ELR (cell line): ENCODE data around the gene LDHD.
A peak's percentile ranks its signal among the peaks of the same experiment; 100 is the strongest.
"Not testable (repeated sequence)": the region's sequence is repeated elsewhere in the genome, so short reads cannot be mapped to it uniquely, and the experiment has no call there.

ENCODE experiments used
- DNase-seq: peaks from one replicate; pipeline ENCODE4 v3.0.0-alpha.2; 2015; ENCODE audit warnings: low read depth

LDHD gene

DNA sequence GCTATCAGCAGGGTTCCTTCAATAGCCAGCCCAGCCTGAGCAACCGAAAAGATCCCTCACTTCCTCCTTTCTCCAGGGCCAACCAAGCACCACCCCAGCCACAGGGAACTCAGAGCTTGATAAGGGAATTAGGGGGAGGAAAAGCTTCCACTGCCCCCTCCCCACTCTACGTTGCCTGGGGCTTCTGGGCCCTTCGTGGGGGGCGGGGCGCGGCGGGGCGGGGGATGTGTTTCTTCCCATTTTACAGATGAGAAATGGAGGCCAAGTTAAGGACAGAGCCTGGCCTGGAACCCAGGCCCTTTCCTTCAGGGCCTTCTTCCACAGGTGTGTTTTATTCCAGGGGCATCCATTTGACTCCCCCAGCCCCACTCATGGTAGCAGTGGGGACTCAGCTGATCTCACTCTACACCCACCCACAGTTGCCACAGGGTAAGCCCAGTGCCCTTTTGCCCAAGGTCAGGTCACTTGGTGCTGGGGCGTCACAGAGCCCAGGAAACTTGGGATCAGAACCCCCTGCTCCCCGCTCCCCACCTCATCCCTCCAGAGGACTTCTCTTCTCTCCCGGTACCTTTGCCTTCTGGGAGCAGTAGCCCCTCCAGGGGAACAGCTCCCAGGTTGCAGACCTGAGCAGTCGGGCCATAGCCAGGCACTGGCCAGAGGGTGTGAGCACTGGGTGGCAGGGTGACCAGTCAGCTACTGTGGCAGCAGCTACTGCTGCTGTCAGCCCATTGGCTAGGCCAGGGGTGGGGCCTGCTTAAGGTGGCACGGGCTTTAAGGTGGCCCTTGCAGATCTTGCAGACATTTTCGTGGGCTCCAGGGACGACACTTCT is at the start of gene LDHD:
LDHD (minus strand) TSS at position 700 of the 830 bp plus-strand sequence; CDS start at position 640, 60 bp downstream.
- peak; percentile 71 for DNase-seq

DNA sequence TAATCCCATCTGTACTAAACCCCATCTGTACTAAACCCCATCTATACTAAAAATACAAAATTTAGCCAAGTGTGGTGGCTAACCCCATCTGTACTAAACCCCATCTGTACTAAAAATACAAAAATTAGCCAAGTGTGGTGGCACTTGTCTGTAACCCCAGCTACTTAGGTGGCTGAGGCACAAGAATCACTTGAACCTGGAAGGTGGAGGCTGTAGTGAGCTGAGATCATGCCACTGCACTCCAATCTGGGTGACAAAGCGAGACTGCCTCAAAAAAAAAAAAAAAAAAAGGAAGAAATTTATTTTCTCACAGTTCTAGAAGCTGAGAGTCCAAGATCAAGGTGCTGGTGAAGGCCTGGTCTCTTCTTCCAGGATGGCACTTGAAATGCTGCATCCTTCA is 43.8 kb upstream of the LDHD start:
- no peak for DNase-seq

DNA sequence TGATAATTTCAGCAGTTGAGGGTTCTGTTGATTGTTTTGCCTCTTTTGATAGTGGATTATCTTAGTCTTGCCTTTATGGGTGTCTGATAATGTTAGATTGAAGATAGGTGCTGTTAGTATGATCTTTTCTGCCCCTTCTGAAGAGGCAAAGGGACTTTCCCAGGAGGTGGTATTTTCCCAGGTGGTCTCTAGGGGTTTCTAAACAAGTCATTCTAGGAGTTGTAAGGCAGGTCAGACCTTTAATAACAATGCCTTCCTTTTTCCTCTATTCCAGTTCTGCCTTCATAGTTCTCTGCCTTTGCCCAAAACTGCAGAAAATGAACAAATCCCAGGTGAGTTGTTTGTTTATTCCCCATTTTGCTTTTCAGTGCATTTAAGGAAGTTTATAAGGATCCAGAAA is 36.1 kb upstream of the LDHD start:
- no peak for DNase-seq

DNA sequence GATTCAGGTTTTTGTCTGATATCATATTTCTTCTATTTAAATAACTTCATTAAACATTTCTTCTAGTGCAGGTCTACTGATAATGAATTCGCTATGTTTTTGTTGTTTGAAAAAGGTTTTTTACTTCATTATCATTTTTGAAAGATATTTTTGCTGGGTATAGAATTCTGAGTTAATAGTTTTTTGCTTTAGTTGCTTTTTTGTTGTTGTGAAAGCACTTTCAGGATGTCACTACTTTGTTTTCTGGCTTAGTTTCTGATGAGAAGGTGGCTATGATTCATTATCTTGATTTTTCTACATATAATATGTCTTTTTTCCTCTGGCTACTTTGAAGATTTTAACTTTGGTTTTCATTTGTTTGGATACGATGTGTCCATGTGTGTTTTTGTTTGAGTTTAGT is 35.2 kb upstream of the LDHD start:
- no peak for DNase-seq

- DNase-seq = peak; percentile 96
Measured at GRCh38 chr16:75148311-75149195, 32.0 kb upstream of the LDHD start, which contains the start of gene ZFP1. TSS of gene ZFP1 (plus strand) at chr16:75148524. CDS start at chr16:75152952, 4,428 bp downstream.

DNA sequence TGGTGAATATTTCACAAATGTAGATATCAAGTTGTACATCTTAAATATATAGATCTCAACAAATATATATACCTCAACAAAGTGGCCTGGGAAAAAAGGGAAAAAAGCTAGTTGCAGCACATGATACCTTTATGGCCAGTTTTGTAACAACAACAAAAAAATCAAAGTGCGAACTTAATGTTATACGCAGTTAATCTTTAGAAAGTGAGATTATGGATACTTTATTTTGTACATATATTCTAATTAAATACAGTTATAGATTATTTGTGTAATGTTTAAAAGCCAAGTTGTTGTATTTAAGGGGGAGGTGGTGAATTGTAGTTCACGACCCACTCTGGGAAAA is 31.4 kb upstream of the LDHD start:
- no peak for DNase-seq

DNA sequence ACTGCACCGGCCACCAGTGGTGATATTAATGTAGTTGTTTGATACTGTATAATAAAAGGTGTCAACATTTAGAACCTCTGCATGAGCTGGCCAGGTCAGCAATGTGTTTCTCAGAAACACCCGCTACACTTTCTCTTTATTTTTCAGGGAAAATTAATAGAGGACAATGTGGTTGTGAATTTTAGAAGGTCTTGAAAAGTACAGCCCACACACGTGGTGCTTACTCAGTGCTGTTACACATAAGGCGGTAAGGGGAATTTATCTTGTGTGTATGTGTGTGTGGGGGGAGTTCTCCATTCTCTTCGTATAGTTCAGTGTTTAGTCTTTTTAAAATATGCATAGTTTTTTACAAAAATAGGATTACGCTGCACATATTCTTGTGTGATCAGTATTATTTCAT is 27.4 kb upstream of the LDHD start:
- no peak for DNase-seq

DNA sequence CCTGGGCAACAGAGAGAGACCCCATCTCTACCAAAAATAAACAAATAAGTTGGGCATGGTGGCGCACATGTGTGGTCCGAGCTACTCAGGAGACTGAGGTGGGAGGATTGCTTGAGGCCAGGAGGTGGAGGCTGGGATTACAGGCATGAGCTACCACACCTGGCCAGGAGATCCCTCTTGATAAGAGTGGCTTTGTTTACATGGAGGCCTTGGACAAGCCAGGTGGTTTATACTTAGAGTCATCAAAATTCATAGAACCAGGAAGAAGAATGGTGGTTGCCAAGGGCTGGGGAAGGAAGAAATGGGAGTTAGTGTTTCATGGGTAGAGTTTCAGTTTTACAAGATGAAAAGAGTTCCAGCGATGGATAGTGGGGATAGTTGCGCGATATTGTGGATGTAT is 22.9 kb upstream of the LDHD start:
- DNase-seq = no peak

- peak; percentile 15 for DNase-seq
Measured at GRCh38 chr16:75138636-75139035, 22.1 kb upstream of the LDHD start.

DNA sequence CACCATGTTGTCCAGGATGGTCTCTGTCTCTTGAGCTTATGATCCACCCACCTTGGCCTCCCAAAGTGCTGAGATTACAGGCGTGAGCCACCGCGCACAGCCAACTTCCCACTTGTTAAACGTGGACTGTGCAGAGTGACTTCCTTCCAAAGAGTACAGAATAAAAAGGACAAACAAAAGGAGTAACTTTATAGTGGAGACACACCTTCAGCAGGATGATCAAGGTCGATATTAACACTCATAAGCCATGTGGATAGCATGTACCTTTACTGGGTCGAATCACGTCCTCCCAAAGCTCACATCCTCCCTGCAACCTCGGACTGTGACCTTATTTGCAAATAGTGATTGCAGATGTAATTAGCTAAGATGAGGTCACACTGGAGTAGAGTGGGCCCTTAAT is 21.7 kb upstream of the LDHD start:
- DNase-seq = no peak

DNA sequence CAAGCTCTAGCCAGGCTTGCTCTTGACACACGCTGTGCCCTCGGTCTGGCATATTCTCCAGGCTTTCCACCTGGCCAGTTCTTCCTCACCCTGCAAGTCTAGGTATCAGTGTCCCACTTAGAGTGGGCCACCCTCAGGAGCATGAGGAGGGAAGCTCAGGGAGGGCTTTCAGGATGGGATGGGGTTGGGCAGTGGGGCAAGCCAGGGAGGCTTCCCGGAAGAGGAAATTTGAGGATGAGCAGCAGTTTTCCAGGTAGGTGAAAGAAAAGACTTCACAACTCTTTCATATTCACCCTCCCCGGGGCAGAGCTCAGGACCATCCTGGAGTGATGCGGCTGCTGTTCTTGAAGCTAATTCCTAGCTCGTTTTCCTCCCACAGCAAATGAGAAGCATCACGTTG is 14.5 kb upstream of the LDHD start:
- no peak for DNase-seq

GRCh38 chr16:75130150-75130771 is 13.7 kb upstream of the LDHD start:
- DNase-seq = peak; percentile 30

DNA sequence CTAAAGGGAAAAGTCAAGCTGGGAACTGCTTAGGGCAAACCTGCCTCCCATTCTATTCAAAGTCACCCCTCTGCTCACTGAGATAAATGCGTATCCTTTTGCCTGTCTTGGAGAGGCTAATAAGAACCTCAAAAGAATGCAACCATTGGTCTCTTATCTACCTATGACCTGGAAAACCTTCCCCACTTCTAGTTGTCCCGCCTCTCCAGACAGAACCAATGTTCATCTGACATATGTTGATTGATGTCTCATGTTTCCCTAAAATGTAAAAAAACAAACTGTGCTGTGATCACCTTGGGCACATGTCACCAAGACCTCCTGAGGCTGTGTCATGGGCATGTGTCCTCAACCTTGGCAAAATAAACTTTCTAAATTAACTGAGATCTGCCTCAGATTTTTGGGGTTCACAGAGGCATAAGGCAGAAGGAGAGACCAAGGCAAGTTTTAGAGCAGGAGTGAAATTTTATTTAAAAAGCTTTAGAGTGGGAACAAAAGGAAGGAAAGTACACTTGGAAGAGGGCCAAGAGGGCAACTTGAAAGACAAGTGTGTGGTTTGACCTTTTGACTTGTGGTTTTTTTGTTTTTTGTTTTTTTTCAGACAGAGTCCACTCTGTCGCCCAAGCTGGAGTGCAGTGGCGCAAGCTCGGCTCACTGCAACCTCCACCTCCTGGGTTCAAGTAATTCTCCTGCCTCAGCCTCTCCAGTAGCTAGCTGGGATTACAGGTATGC is 13.0 kb upstream of the LDHD start:
- DNase-seq = not testable (repeated sequence)

DNA sequence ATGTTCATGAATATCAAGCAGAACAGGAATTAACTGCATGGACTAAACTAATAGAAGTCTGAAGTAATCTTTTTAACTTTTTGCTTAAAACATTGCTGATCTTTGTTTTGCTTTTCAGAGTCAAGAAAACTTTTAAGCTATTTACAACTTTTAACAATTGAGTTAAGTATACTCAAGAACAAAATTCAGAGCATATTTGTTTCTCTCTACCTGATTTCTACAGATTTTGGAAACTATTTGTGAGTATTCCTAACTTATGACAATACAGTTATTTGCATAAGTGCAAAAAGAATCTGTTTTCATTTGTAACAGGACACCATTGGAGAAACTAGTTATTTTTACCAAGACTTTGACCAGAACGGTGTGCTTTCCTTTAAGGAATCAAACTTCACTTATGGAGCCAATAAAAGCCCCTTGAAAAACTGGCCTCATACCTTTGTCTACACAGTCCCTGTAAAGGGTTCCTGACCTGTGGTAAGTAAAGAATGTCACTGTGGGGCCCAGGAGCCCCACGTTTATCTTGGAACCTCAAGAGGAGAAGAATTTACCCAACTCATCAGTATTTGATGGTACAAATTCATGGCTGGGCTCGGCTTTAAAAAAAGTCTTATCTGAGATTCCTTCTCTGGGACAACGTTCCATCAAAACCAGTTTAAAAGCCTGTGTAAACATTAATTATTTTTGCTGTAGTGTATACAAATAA is 11.3 kb upstream of the LDHD start:
- no peak for DNase-seq

GRCh38 chr16:75122609-75123008 is 6.0 kb upstream of the LDHD start:
- no peak for DNase-seq

DNA sequence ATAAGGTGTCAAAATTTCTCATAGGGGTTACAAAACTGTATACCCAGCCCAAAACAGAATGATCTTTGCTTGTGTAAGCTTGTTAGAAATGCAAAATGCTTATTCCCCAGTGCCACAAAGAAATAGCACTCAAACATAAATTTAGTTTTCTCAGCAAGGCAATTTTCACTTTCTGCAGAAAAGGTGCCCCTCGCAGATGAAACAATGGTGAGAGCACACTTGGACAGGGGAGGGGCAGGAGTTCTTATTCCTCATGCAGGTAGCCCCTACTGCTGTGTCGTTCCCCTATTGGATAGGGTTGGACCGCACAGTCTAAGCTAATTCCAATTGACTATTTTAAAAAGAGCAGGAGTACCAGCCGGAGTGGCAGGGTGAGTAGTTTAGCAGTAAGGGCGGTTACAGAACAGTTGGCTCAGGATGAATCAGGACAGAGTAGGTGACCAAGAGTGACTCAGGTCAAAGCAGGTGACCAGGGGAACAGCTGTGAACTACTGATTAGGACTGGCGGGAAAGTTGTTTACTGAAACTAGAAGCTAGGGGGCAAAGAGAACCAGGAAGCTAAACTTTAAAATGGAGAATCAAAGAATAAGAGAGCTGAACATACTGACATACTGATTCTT is 5.5 kb upstream of the LDHD start:
- DNase-seq = no peak

GRCh38 chr16:75120253-75120652 is 3.7 kb upstream of the LDHD start:
- no peak for DNase-seq

DNA sequence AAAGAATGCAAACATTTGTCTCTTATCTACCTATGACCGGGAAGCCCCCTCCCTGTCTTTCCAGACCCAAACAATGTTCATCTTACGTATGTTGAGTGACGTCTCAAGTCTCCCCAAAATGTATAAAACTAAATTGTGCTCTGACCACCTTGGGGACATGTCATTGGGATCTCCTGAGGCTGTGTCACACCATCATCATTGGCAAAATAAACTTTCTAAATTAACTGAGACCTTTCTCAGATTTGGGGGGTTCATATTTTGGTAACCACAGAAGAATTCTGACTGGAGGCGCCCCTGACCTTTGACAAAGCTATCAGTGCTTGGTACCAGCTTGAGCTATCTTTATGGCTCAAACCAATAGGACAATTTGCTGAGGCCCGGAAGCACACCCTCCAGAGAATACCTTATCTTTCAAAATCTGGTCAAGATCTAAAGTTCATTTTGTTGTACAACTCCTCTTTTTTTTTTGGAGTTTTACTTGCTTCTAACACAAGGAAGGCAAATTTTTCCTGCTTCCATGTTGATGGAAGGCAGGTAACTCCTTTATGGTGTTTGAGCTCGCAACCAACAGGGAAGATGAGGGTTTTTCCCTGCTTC is 2.5 kb upstream of the LDHD start:
- no peak for DNase-seq

- DNase-seq = no peak
Measured at GRCh38 chr16:75116911-75117245, 298 bp upstream of the LDHD start.

DNA sequence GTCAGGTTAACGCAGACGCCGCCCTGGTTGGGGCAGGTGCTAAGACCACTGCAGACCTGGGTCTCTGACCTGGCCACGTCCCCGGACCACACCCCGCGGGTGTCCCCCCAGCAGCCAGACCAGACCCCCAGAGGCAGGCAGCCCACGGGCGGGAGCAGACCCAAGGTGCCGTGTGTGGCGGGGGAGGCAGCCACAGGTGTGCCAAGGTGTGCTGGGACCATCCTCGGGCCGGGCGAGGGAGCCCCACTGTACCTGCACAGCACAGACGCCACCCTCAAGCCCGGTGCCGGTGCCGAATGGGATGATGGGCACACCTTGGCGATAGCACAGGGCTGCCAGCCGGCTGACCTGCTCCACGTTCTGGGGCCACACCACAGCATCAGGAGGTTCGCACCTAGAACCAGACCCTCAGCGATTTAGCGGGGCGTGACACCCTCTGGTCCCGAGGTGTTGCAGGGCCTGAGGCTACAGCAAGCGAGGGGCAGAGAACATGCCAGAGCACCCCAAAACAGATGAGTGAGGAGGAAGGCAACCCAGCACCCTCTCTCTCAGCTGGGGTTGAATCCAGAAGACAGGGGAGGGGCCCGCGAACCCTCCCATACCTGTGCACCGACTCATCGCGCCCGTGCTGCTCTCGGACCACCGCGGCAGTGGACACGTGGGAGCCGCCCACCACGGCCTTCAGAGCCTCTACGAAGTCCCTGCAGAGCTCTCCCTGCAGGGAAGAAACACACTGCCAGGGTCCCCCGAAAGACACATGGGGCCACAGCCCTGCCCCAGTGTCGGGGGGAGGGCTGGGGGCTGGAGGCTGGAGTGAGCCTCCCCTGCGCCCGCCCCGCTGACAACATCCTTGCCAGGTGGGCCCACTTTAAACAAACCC is 1.4 kb downstream of the LDHD start:
- no peak for DNase-seq
